DOHH2 (cell line): ENCODE data around the gene SERP2.

Experiments used
- EZH2phosphoT487 ChIP-seq: fragments of 200-600 bp; sonication (generic); IDR thresholded peaks from 2 replicates; pipeline ENCODE4 v1.6.1; 2017; ENCODE audit warnings: borderline replicate concordance, mild to moderate bottlenecking, antibody characterized with exemption, low read length, moderate library complexity, mixed read lengths
- TF ChIP-seq, protein P1 (sequence below): fragments of 200-600 bp; sonication (generic); IDR thresholded peaks from one replicate; pipeline ENCODE4 v1.5.1; 2014; ENCODE audit warnings: antibody characterized with exemption, mild to moderate bottlenecking, low read depth, low read length; ENCODE audit not compliant: poor library complexity, severe bottlenecking

DNA sequence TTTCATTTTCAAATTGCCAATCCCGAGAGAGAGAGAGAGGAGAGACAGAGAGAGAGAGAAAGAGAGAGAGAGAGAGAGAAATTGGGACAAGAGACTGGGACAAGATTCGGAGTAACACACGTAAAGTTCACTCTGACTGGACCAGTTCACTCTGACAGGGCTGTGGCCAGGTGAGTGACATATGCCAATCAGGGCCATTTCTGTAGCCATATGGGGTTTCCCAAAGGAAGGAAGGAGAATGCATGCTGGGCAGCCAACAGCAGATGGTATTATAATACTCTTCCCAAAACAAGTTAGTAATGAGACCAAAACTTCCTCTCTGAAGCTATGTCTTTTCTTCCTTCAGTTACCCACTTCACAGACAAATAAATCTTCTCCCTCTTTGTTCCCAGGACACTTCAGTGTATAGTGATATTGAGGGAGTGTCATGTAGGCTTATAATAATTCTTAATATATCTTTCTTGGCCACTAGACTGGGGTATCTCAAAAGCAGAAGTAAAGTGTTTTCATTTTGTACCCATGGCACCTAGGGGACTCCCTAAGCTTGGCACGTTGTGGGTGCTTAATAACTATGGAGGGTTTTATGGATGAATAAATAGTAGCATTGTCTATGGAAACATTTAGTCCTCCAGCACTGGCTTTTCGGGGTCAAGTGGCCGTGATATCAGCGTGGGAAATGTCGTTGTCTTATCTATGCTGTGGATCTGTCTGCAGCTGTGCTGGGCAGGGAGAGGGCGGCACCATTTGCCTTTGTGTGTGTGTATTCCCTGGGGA is 51.6 kb downstream of the SERP2 start:
- TF ChIP-seq, protein P1, sequence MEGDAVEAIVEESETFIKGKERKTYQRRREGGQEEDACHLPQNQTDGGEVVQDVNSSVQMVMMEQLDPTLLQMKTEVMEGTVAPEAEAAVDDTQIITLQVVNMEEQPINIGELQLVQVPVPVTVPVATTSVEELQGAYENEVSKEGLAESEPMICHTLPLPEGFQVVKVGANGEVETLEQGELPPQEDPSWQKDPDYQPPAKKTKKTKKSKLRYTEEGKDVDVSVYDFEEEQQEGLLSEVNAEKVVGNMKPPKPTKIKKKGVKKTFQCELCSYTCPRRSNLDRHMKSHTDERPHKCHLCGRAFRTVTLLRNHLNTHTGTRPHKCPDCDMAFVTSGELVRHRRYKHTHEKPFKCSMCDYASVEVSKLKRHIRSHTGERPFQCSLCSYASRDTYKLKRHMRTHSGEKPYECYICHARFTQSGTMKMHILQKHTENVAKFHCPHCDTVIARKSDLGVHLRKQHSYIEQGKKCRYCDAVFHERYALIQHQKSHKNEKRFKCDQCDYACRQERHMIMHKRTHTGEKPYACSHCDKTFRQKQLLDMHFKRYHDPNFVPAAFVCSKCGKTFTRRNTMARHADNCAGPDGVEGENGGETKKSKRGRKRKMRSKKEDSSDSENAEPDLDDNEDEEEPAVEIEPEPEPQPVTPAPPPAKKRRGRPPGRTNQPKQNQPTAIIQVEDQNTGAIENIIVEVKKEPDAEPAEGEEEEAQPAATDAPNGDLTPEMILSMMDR, result no peak
- no peak for TF ChIP-seq EZH2phosphoT487
